Stimulated activated CD8-positive, alpha-beta memory T cell treated with anti-CD3 and anti-CD28 coated beads, Interleukin-15, amount 100 ng/mL, for 24 hours (primary cell): ENCODE measurements around the gene NEDD4L.
"Not testable (repeated sequence)": the region's sequence is repeated elsewhere in the genome, so short reads cannot be mapped to it uniquely, and the experiment has no call there.

Experiments used
- DNase-seq: peaks from one replicate; pipeline ENCODE4 v3.0.0-alpha.2; 2020; ENCODE audit warnings: low read depth

Gene NEDD4L

GRCh38 chr18:58241026-58241679, 197.1 kb downstream of the NEDD4L start:
- no peak for DNase-seq

- no peak for DNase-seq
Measured at GRCh38 chr18:58241877-58242276, 197.9 kb downstream of the NEDD4L start.

GRCh38 chr18:58242435-58242834, 198.4 kb downstream of the NEDD4L start:
- DNase-seq = no peak

GRCh38 chr18:58242968-58243367, 198.9 kb downstream of the NEDD4L start:
- DNase-seq = no peak

- DNase-seq = no peak
Measured at GRCh38 chr18:58243401-58243800, 199.4 kb downstream of the NEDD4L start.

- DNase-seq = no peak
Measured at GRCh38 chr18:58247363-58247834, 203.4 kb downstream of the NEDD4L start.

GRCh38 chr18:58249712-58250111, 205.7 kb downstream of the NEDD4L start:
- no peak for DNase-seq

- no peak for DNase-seq
Measured at GRCh38 chr18:58251416-58251815, 207.4 kb downstream of the NEDD4L start.

GRCh38 chr18:58252166-58252565, 208.1 kb downstream of the NEDD4L start:
- no peak for DNase-seq

GRCh38 chr18:58253318-58253717, 209.3 kb downstream of the NEDD4L start:
- no peak for DNase-seq

- DNase-seq = no peak
Measured at GRCh38 chr18:58253871-58254270, 209.8 kb downstream of the NEDD4L start.

GRCh38 chr18:58254873-58255511, 211.0 kb downstream of the NEDD4L start:
- DNase-seq = no peak

GRCh38 chr18:58255701-58256311, 211.8 kb downstream of the NEDD4L start:
- DNase-seq = no peak

- no peak for DNase-seq
Measured at GRCh38 chr18:58256316-58257080, 212.5 kb downstream of the NEDD4L start.

GRCh38 chr18:58257461-58257860, 213.4 kb downstream of the NEDD4L start:
- no peak for DNase-seq

- no peak for DNase-seq
Measured at GRCh38 chr18:58258692-58259342, 214.8 kb downstream of the NEDD4L start.

- DNase-seq = no peak
Measured at GRCh38 chr18:58263055-58263957, 219.3 kb downstream of the NEDD4L start.

- DNase-seq = no peak
Measured at GRCh38 chr18:58264075-58264474, 220.0 kb downstream of the NEDD4L start.

GRCh38 chr18:58264840-58265239, 220.8 kb downstream of the NEDD4L start:
- no peak for DNase-seq

GRCh38 chr18:58265489-58265888, 221.5 kb downstream of the NEDD4L start:
- not testable (repeated sequence) for DNase-seq

GRCh38 chr18:58266291-58266690, 222.3 kb downstream of the NEDD4L start:
- DNase-seq = no peak
